Breast epithelium (tissue), 3 donors: ENCODE measurements around the gene BAX.

Source experiments
- CTCF ChIP-seq, 3 donors: fragments of 450-650 bp; IDR thresholded peaks; one replicate each; pipeline ENCODE4 v1.5.1; 2016 to 2017; ENCODE audit warnings: antibody characterized with exemption in 3 of 3, mild to moderate bottlenecking in 3 of 3, moderate library complexity in 3 of 3
- POLR2A ChIP-seq: fragments of 450-650 bp; IDR thresholded peaks from one replicate; pipeline ENCODE4 v1.6.1; 2016; ENCODE audit warnings: antibody characterized with exemption, mild to moderate bottlenecking, moderate library complexity

- TF ChIP-seq CTCF (IDR thresholded peaks at IDR 0.05) (no peak), POLR2A (no peak)
These were observed 3.3 kb downstream of the BAX start for GRCh38 chr19:48958006-48958405.
